ENCODE results near the gene NKAIN2.

Gene NKAIN2

GRCh38 chr6:124604719-124605118 lies 801.1 kb downstream of the NKAIN2 start:
- H3K27ac ChIP-seq (ENCODE audit: low read depth, low read length): no peak overlapping the region
- H3K4me3 ChIP-seq (ENCODE audit: low read depth in 1 of 2, low read length in 2 of 2): no peak overlapping the region
- H3K27me3 ChIP-seq (ENCODE audit: control insufficient read depth in 1 of 2, insufficient read depth in 2 of 2, low read length in 2 of 2): no peaks in the 10 kb centered on the region
- no peaks in the 10 kb centered on the region for H3K4me1 ChIP-seq (ENCODE audit: control insufficient read depth in 1 of 2, insufficient read depth in 2 of 2, low read length in 2 of 2)
- no peaks in the 10 kb centered on the region for H3K36me3 ChIP-seq (ENCODE audit: control insufficient read depth in 1 of 2, insufficient read depth in 2 of 2, low read length in 2 of 2)
- H3K9ac ChIP-seq (ENCODE audit: low read depth in 1 of 2, low read length in 2 of 2): no peak overlapping the region
- no peaks in the 10 kb centered on the region for H3K9me3 ChIP-seq (ENCODE audit: control insufficient read depth in 1 of 2, low read length in 2 of 2)

GRCh38 chr6:124607119-124607627 lies 803.5 kb downstream of the NKAIN2 start:
- Histone ChIP-seq H3K36me3 (ENCODE audit: control insufficient read depth in 1 of 2, insufficient read depth in 2 of 2, low read length in 2 of 2) (no peaks in the 10 kb centered on the region), H3K4me3 (ENCODE audit: low read depth in 1 of 2, low read length in 2 of 2) (no peak overlapping the region), H3K27me3 (ENCODE audit: control insufficient read depth in 1 of 2, insufficient read depth in 2 of 2, low read length in 2 of 2) (no peaks in the 10 kb centered on the region), H3K27ac (ENCODE audit: low read depth, low read length) (no peak overlapping the region), H3K9ac (ENCODE audit: low read depth in 1 of 2, low read length in 2 of 2) (no peak overlapping the region), H3K4me1 (ENCODE audit: control insufficient read depth in 1 of 2, insufficient read depth in 2 of 2, low read length in 2 of 2) (no peaks in the 10 kb centered on the region), H3K9me3 (ENCODE audit: control insufficient read depth in 1 of 2, low read length in 2 of 2) (no peaks in the 10 kb centered on the region)

- Histone ChIP-seq H3K4me1 (ENCODE audit: control insufficient read depth in 1 of 2, insufficient read depth in 2 of 2, low read length in 2 of 2) (no peaks in the 10 kb centered on the region), H3K27ac (ENCODE audit: low read depth, low read length) (no peak overlapping the region), H3K9me3 (ENCODE audit: control insufficient read depth in 1 of 2, low read length in 2 of 2) (no peaks in the 10 kb centered on the region), H3K36me3 (ENCODE audit: control insufficient read depth in 1 of 2, insufficient read depth in 2 of 2, low read length in 2 of 2) (no peaks in the 10 kb centered on the region), H3K27me3 (ENCODE audit: control insufficient read depth in 1 of 2, insufficient read depth in 2 of 2, low read length in 2 of 2) (no peaks in the 10 kb centered on the region), H3K4me3 (ENCODE audit: low read depth in 1 of 2, low read length in 2 of 2) (no peak overlapping the region), H3K9ac (ENCODE audit: low read depth in 1 of 2, low read length in 2 of 2) (no peak overlapping the region)
These were observed 809.4 kb downstream of the NKAIN2 start for GRCh38 chr6:124613031-124613430.

- Histone ChIP-seq H3K4me1 (ENCODE audit: control insufficient read depth in 1 of 2, insufficient read depth in 2 of 2, low read length in 2 of 2) (no peaks in the 10 kb centered on the region), H3K27ac (ENCODE audit: low read depth, low read length) (no peak overlapping the region), H3K9me3 (ENCODE audit: control insufficient read depth in 1 of 2, low read length in 2 of 2) (no peaks in the 10 kb centered on the region)
These were observed 818.7 kb downstream of the NKAIN2 start for GRCh38 chr6:124622351-124622750.

GRCh38 chr6:124633655-124634054 lies 830.0 kb downstream of the NKAIN2 start:
- Histone ChIP-seq H3K27ac (ENCODE audit: low read depth, low read length) (no peak overlapping the region), H3K4me3 (ENCODE audit: low read depth in 1 of 2, low read length in 2 of 2) (no peak overlapping the region), H3K36me3 (ENCODE audit: control insufficient read depth in 1 of 2, insufficient read depth in 2 of 2, low read length in 2 of 2) (no peaks in the 10 kb centered on the region), H3K4me1 (ENCODE audit: control insufficient read depth in 1 of 2, insufficient read depth in 2 of 2, low read length in 2 of 2) (no peaks in the 10 kb centered on the region), H3K27me3 (ENCODE audit: control insufficient read depth in 1 of 2, insufficient read depth in 2 of 2, low read length in 2 of 2) (no peaks in the 10 kb centered on the region), H3K9ac (ENCODE audit: low read depth in 1 of 2, low read length in 2 of 2) (no peak overlapping the region), H3K9me3 (ENCODE audit: control insufficient read depth in 1 of 2, low read length in 2 of 2) (no peaks in the 10 kb centered on the region)

More at GRCh38 chr6:124622351-124622750, 818.7 kb downstream of the NKAIN2 start:
- Histone ChIP-seq H3K4me3 (ENCODE audit: low read depth in 1 of 2, low read length in 2 of 2) (no peak overlapping the region), H3K36me3 (ENCODE audit: control insufficient read depth in 1 of 2, insufficient read depth in 2 of 2, low read length in 2 of 2) (no peaks in the 10 kb centered on the region), H3K9ac (ENCODE audit: low read depth in 1 of 2, low read length in 2 of 2) (no peak overlapping the region), H3K27me3 (ENCODE audit: control insufficient read depth in 1 of 2, insufficient read depth in 2 of 2, low read length in 2 of 2) (no peaks in the 10 kb centered on the region)

- Histone ChIP-seq H3K4me1 (ENCODE audit: control insufficient read depth in 1 of 2, insufficient read depth in 2 of 2, low read length in 2 of 2) (no peaks in the 10 kb centered on the region), H3K27me3 (ENCODE audit: control insufficient read depth in 1 of 2, insufficient read depth in 2 of 2, low read length in 2 of 2) (no peaks in the 10 kb centered on the region), H3K9me3 (ENCODE audit: control insufficient read depth in 1 of 2, low read length in 2 of 2) (no peaks in the 10 kb centered on the region)
These were observed 836.8 kb downstream of the NKAIN2 start for GRCh38 chr6:124640432-124640831.

GRCh38 chr6:124655866-124656265 lies 852.2 kb downstream of the NKAIN2 start:
- Histone ChIP-seq H3K9ac (ENCODE audit: low read depth in 1 of 2, low read length in 2 of 2) (no peak overlapping the region), H3K4me1 (ENCODE audit: control insufficient read depth in 1 of 2, insufficient read depth in 2 of 2, low read length in 2 of 2) (no peaks in the 10 kb centered on the region), H3K9me3 (ENCODE audit: control insufficient read depth in 1 of 2, low read length in 2 of 2) (no peaks in the 10 kb centered on the region), H3K27me3 (ENCODE audit: control insufficient read depth in 1 of 2, insufficient read depth in 2 of 2, low read length in 2 of 2) (no peaks in the 10 kb centered on the region), H3K36me3 (ENCODE audit: control insufficient read depth in 1 of 2, insufficient read depth in 2 of 2, low read length in 2 of 2) (no peaks in the 10 kb centered on the region), H3K27ac (ENCODE audit: low read depth, low read length) (no peak overlapping the region), H3K4me3 (ENCODE audit: low read depth in 1 of 2, low read length in 2 of 2) (no peak overlapping the region)

More at GRCh38 chr6:124640432-124640831, 836.8 kb downstream of the NKAIN2 start:
- Histone ChIP-seq H3K4me3 (ENCODE audit: low read depth in 1 of 2, low read length in 2 of 2) (no peak overlapping the region), H3K27ac (ENCODE audit: low read depth, low read length) (no peak overlapping the region), H3K9ac (ENCODE audit: low read depth in 1 of 2, low read length in 2 of 2) (no peak overlapping the region), H3K36me3 (ENCODE audit: control insufficient read depth in 1 of 2, insufficient read depth in 2 of 2, low read length in 2 of 2) (no peaks in the 10 kb centered on the region)

- no peak overlapping the region for H3K4me3 ChIP-seq (ENCODE audit: low read depth in 1 of 2, low read length in 2 of 2)
- no peak overlapping the region for H3K9ac ChIP-seq (ENCODE audit: low read depth in 1 of 2, low read length in 2 of 2)
- H3K27me3 ChIP-seq (ENCODE audit: control insufficient read depth in 1 of 2, insufficient read depth in 2 of 2, low read length in 2 of 2): no peaks in the 10 kb centered on the region
These were observed 854.4 kb downstream of the NKAIN2 start for GRCh38 chr6:124658053-124658452.

GRCh38 chr6:124659427-124659826 lies 855.8 kb downstream of the NKAIN2 start:
- Histone ChIP-seq H3K36me3 (ENCODE audit: control insufficient read depth in 1 of 2, insufficient read depth in 2 of 2, low read length in 2 of 2) (no peaks in the 10 kb centered on the region), H3K27me3 (ENCODE audit: control insufficient read depth in 1 of 2, insufficient read depth in 2 of 2, low read length in 2 of 2) (no peaks in the 10 kb centered on the region), H3K9me3 (ENCODE audit: control insufficient read depth in 1 of 2, low read length in 2 of 2) (no peaks in the 10 kb centered on the region), H3K27ac (ENCODE audit: low read depth, low read length) (no peak overlapping the region), H3K4me1 (ENCODE audit: control insufficient read depth in 1 of 2, insufficient read depth in 2 of 2, low read length in 2 of 2) (no peaks in the 10 kb centered on the region), H3K9ac (ENCODE audit: low read depth in 1 of 2, low read length in 2 of 2) (no peak overlapping the region), H3K4me3 (ENCODE audit: low read depth in 1 of 2, low read length in 2 of 2) (no peak overlapping the region)

More at GRCh38 chr6:124658053-124658452, 854.4 kb downstream of the NKAIN2 start:
- no peaks in the 10 kb centered on the region for H3K36me3 ChIP-seq (ENCODE audit: control insufficient read depth in 1 of 2, insufficient read depth in 2 of 2, low read length in 2 of 2)
- no peak overlapping the region for H3K27ac ChIP-seq (ENCODE audit: low read depth, low read length)
- H3K9me3 ChIP-seq (ENCODE audit: control insufficient read depth in 1 of 2, low read length in 2 of 2): no peaks in the 10 kb centered on the region
- no peaks in the 10 kb centered on the region for H3K4me1 ChIP-seq (ENCODE audit: control insufficient read depth in 1 of 2, insufficient read depth in 2 of 2, low read length in 2 of 2)

- Histone ChIP-seq H3K27ac (ENCODE audit: low read depth, low read length) (no peak overlapping the region), H3K9me3 (ENCODE audit: control insufficient read depth in 1 of 2, low read length in 2 of 2) (no peaks in the 10 kb centered on the region), H3K4me3 (ENCODE audit: low read depth in 1 of 2, low read length in 2 of 2) (no peak overlapping the region), H3K36me3 (ENCODE audit: control insufficient read depth in 1 of 2, insufficient read depth in 2 of 2, low read length in 2 of 2) (no peaks in the 10 kb centered on the region), H3K9ac (ENCODE audit: low read depth in 1 of 2, low read length in 2 of 2) (no peak overlapping the region), H3K4me1 (ENCODE audit: control insufficient read depth in 1 of 2, insufficient read depth in 2 of 2, low read length in 2 of 2) (no peaks in the 10 kb centered on the region), H3K27me3 (ENCODE audit: control insufficient read depth in 1 of 2, insufficient read depth in 2 of 2, low read length in 2 of 2) (no peaks in the 10 kb centered on the region)
These were observed 856.5 kb downstream of the NKAIN2 start for GRCh38 chr6:124660185-124660584.
